ENCODE results near the gene OR2J3.
"Not testable (repeated sequence)": the region's sequence is repeated elsewhere in the genome, so short reads cannot be mapped to it uniquely, and the experiment has no call there.

OR2J3 gene

DNA sequence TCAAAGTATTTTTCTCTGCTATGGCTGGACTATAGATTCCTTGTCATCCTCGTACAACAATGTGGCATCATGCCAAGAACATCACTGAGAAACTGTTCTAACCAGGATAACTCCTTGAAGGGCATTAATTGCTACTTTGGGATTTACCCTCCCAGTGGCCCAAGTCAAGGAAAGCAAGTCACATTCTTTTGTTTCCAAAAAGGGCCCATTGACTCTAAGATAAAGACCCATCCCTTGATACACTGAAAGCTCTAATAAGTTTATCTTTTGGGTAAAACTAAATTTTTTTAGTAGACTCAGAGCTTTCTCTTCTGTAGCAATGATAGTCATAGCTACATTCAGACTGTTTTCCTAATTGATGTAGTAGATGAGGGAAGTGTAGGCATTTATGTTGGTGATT lies at the start of gene OR2J3:
Gene OR2J3 (plus strand): TSS at position 301 of the 400 bp plus-strand sequence. CDS start 3,833 bp downstream, outside the sequence.
- Mint-ChIP-seq H3K9me3 (no peaks in the 10 kb centered on the region), H3K36me3 (ENCODE audit: low read depth) (no peaks in the 10 kb centered on the region), H3K27ac (no peak within 1 kb of the TSS), H3K4me3 (no peak within 1 kb of the TSS), H3K4me1 (ENCODE audit: low read depth) (no peaks in the 10 kb centered on the region), H3K27me3 (ENCODE audit: low read depth) (peaks cover 8% of the 10 kb centered on the region)

- Mint-ChIP-seq H3K9me3 (no peaks in the 10 kb centered on the region), H3K27ac (no peak overlapping the region), H3K4me1 (ENCODE audit: low read depth) (no peaks in the 10 kb centered on the region), H3K36me3 (ENCODE audit: low read depth) (no peaks in the 10 kb centered on the region), H3K27me3 (ENCODE audit: low read depth) (peaks cover 10% of the 10 kb centered on the region), H3K4me3 (no peak overlapping the region)
These were observed 35.8 kb upstream of the OR2J3 start for GRCh38 chr6:29071831-29072723.

- Mint-ChIP-seq H3K27me3 (ENCODE audit: low read depth) (no peaks in the 10 kb centered on the region), H3K4me1 (ENCODE audit: low read depth) (no peaks in the 10 kb centered on the region)
These were observed 28.7 kb upstream of the OR2J3 start for GRCh38 chr6:29079203-29079602.

DNA sequence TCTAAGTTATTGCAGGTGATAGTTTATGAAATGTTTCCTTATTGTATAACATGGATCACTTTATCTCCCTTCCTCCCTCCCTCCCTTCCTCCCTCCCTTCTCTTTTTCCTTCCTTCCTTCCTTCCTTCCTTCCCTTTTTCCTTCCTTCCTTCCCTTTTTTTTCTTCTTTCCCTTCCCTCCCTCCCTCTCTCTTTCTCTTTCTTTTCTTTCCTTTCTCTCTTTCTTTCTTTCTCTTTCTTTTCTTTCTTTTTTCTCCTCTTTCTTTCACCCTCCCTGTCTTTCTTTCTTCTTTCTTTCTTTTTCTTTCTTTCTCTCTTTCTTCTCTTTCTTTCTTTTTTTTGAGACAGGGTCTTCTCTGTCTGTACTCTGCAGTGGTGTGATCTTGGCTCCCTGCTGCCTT lies 26.5 kb upstream of the OR2J3 start:
- Mint-ChIP-seq H3K27ac (no peak overlapping the region), H3K4me1 (ENCODE audit: low read depth) (no peaks in the 10 kb centered on the region), H3K27me3 (ENCODE audit: low read depth) (no peaks in the 10 kb centered on the region), H3K36me3 (ENCODE audit: low read depth) (no peaks in the 10 kb centered on the region), H3K4me3 (no peak overlapping the region), H3K9me3 (no peaks in the 10 kb centered on the region)

More at GRCh38 chr6:29079203-29079602, 28.7 kb upstream of the OR2J3 start:
- H3K9me3 Mint-ChIP-seq = no peaks in the 10 kb centered on the region
- H3K4me3 Mint-ChIP-seq = no peak overlapping the region
- no peaks in the 10 kb centered on the region for H3K36me3 Mint-ChIP-seq (ENCODE audit: low read depth)
- no peak overlapping the region for H3K27ac Mint-ChIP-seq

DNA sequence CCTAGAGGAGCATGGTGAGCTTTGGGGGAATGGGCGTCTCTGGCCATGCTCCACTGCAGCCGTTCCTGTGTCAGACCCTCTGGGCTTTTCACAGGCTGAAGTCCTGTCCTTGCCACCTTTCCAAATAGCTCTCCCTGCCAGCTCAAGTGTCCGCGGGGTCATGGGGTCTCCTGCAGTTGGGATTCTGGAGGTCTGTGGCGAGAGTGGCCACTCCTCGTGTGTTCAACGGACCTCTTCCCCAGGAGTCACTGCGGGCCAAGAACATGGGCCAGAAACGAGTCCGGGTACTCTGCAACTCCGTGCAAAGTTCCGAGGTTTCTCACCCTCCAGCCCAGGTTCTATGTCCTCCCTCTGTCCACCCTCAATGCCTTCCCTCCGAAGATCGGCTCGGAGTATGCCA lies 25.4 kb upstream of the OR2J3 start:
- Mint-ChIP-seq H3K9me3 (no peaks in the 10 kb centered on the region), H3K4me3 (no peak overlapping the region), H3K36me3 (ENCODE audit: low read depth) (no peaks in the 10 kb centered on the region), H3K4me1 (ENCODE audit: low read depth) (no peaks in the 10 kb centered on the region), H3K27ac (no peak overlapping the region), H3K27me3 (ENCODE audit: low read depth) (no peaks in the 10 kb centered on the region)

DNA sequence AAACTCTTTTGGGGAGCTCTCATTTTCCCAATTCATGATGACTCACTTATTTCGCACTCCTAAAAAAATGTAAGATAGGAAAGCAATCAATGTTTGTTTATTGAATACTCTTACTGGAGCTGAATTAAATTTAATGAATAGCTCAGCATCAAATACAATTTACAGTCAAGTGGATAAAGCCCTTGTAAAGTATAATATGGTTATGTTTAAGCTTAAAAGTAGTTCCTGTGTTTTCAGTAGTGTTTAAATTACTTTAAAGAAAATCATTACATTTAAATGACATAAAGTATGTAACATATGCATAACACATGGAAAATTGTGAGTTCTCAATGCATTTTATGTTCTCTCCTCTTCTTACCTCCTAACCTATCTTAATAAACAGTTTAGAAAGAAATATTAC lies 20.6 kb upstream of the OR2J3 start, which contains the start of gene OR2B3:
Gene OR2B3 (minus strand): TSS at position 101 of the 400 bp plus-strand sequence. CDS start 65 bp downstream, at position 36.
- no peaks in the 10 kb centered on the region for H3K27me3 Mint-ChIP-seq (ENCODE audit: low read depth)
- no peaks in the 10 kb centered on the region for H3K36me3 Mint-ChIP-seq (ENCODE audit: low read depth)
- no peaks in the 10 kb centered on the region for H3K4me1 Mint-ChIP-seq (ENCODE audit: low read depth)

GRCh38 chr6:29092957-29093356 lies 14.9 kb upstream of the OR2J3 start:
- no peaks in the 10 kb centered on the region for H3K4me1 Mint-ChIP-seq (ENCODE audit: low read depth)
- H3K9me3 Mint-ChIP-seq = no peaks in the 10 kb centered on the region
- H3K4me3 Mint-ChIP-seq = no peak overlapping the region
- H3K36me3 Mint-ChIP-seq (ENCODE audit: low read depth) = no peaks in the 10 kb centered on the region
- H3K27me3 Mint-ChIP-seq (ENCODE audit: low read depth) = peaks cover 4% of the 10 kb centered on the region
- H3K27ac Mint-ChIP-seq = no peak overlapping the region

More for the DNA sequence above, 20.6 kb upstream of the OR2J3 start, which contains the start of gene OR2B3:
- no peak within 1 kb of the TSS for H3K4me3 Mint-ChIP-seq
- H3K27ac Mint-ChIP-seq = no peak within 1 kb of the TSS
- H3K9me3 Mint-ChIP-seq = no peaks in the 10 kb centered on the region

DNA sequence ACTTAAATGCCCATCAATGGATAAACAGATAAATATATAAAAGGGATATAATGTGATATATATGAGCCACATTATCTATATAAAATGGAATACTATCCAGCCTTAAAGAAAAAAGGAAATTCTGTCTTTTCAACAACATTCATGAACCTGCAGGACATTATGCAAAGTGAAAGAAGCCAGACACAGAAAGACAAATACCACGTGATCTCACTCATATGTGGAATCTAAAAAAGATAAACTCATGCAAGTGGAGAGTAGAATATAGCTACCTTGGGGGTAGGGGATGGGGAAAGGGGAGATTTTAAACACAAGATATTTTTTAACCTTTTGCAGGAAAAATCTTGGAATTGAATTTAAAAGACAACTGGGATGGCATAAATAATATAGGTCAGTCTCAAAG lies 10.1 kb upstream of the OR2J3 start:
- Mint-ChIP-seq H3K9me3 (no peaks in the 10 kb centered on the region), H3K4me1 (ENCODE audit: low read depth) (no peaks in the 10 kb centered on the region), H3K4me3 (no peak overlapping the region), H3K27ac (no peak overlapping the region), H3K36me3 (ENCODE audit: low read depth) (no peaks in the 10 kb centered on the region), H3K27me3 (ENCODE audit: low read depth) (peaks cover 4% of the 10 kb centered on the region)

DNA sequence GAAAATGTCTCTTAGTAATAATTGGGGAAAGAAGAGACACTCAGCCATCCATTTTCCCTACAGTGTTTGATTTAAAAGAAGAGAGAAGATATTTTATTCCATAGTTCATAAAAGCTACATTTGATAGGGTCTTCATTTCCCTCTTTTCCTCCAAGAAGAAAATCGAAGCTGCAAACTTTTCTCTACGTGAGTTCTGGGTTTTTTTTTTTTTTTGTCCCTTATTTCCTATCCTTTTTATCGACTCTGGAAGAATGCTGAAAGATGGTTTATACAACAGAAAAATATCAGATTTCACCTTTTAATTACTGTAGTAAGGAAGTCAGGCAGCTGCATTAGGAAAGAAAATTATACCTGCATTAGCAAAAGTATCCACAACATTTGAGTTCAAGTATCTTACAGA lies 8.7 kb upstream of the OR2J3 start, which contains the start of gene OR2J1:
Gene OR2J1 (plus strand): TSS at position 301 of the 400 bp plus-strand sequence. CDS start 1,453 bp downstream, outside the sequence.
- Mint-ChIP-seq H3K4me1 (ENCODE audit: low read depth) (no peaks in the 10 kb centered on the region), H3K36me3 (ENCODE audit: low read depth) (no peaks in the 10 kb centered on the region), H3K9me3 (no peaks in the 10 kb centered on the region), H3K4me3 (no peak within 1 kb of the TSS), H3K27ac (no peak within 1 kb of the TSS), H3K27me3 (ENCODE audit: low read depth) (peaks cover 4% of the 10 kb centered on the region)

DNA sequence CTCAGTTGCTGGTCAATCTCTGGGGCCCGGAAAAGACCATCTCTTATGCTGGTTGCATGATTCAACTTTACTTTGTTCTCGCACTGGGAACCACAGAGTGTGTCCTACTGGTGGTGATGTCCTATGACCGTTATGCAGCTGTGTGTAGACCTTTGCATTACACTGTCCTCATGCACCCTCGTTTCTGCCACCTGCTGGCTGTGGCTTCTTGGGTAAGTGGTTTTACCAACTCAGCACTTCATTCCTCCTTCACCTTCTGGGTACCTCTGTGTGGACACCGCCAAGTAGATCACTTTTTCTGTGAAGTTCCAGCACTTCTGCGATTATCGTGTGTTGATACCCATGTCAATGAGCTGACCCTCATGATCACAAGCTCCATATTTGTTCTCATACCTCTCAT lies 4.3 kb downstream of the OR2J3 start:
- Mint-ChIP-seq H3K4me1 (ENCODE audit: low read depth) (no peaks in the 10 kb centered on the region), H3K4me3 (no peak overlapping the region), H3K27me3 (ENCODE audit: low read depth) (peaks cover 8% of the 10 kb centered on the region), H3K36me3 (ENCODE audit: low read depth) (no peaks in the 10 kb centered on the region), H3K9me3 (no peaks in the 10 kb centered on the region), H3K27ac (no peak overlapping the region)

GRCh38 chr6:29114964-29115363 lies 7.1 kb downstream of the OR2J3 start:
- H3K9me3 Mint-ChIP-seq; H3K4me3 Mint-ChIP-seq; H3K27me3 Mint-ChIP-seq (ENCODE audit: low read depth); H3K27ac Mint-ChIP-seq; H3K4me1 Mint-ChIP-seq (ENCODE audit: low read depth); H3K36me3 Mint-ChIP-seq (ENCODE audit: low read depth): not testable (repeated sequence)

DNA sequence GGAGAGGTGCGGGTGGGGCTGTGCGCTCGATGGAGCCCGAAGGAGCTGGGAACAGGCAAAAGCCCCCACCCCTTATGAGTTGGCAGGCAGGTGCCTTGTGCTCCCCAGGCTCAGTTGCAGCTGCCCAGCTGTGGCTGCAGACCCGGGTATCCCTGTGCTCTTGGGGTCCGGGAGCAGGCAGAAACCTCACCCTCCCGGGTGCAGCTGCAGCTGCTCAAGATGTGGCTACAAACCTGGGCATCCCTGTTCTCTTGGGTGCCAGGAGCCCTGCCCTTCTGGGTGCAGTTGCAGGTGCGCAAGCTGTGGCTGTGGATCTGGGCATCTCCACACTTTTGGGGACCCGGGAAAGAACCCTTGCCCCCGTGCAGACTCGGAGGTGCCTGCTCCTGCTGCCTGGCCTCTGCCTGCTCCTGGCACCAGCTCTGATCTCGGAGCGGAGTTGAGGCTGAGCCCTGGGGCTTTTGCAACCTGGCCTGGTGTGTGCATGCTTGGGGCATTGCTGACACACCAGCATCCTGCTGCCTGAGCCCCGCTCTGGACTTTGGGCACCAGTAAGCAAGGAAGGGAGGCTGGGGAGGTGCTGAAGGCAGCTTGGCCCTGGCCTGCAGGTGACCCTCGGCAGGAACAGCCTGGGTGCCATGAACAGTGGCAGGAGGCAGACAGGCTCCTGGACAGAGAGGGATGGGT lies 21.6 kb downstream of the OR2J3 start:
- no peak overlapping the region for H3K27ac Mint-ChIP-seq
- no peak overlapping the region for H3K4me3 Mint-ChIP-seq
- no peaks in the 10 kb centered on the region for H3K4me1 Mint-ChIP-seq (ENCODE audit: low read depth)
- no peaks in the 10 kb centered on the region for H3K36me3 Mint-ChIP-seq (ENCODE audit: low read depth)
- H3K27me3 Mint-ChIP-seq (ENCODE audit: low read depth) = peaks cover 3% of the 10 kb centered on the region
- no peaks in the 10 kb centered on the region for H3K9me3 Mint-ChIP-seq

DNA sequence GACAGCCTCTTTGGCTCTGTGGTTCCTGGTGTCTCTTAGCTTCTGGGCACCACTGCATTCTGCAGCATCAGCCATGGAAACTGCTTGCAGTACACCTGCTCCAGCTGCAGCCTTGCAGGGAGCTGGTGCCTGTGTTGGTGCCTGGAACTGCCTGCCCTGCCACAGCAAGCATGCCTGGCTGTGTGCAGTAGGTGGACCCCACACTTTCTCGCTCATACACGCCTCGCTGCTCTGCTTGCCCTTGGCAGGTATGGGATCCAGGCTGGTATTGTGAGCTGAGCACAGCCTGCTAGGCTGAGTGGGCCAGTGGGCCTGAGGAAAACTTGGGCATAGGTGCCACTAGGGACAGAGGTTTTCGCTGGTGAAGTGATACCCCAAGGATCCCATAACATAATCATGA lies 22.8 kb downstream of the OR2J3 start:
- Mint-ChIP-seq H3K4me1 (ENCODE audit: low read depth) (no peaks in the 10 kb centered on the region), H3K27me3 (ENCODE audit: low read depth) (peaks cover 6% of the 10 kb centered on the region), H3K36me3 (ENCODE audit: low read depth) (no peaks in the 10 kb centered on the region), H3K27ac (no peak overlapping the region), H3K9me3 (no peaks in the 10 kb centered on the region), H3K4me3 (no peak overlapping the region)

DNA sequence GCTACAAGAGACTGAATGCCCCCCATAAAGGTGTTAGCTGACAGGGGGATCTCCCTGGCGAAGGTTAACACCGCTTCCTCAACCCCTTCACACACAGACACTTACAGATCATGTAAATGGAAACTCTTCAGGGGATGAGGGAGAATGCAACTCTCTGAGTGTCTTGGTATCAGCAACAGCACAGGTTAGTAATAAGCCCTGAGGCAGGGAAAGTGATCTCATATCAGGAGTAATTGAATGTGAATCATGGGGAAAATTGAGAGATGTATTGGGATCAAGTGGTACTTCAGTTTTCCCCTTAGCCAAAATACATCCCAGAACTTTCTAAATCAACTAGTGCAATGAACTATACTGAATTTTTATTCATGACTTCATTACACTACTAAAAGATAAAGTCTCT lies 23.8 kb downstream of the OR2J3 start:
- H3K9me3 Mint-ChIP-seq = no peaks in the 10 kb centered on the region
- no peaks in the 10 kb centered on the region for H3K4me1 Mint-ChIP-seq (ENCODE audit: low read depth)
- no peak overlapping the region for H3K27ac Mint-ChIP-seq
- H3K36me3 Mint-ChIP-seq (ENCODE audit: low read depth) = no peaks in the 10 kb centered on the region
- peaks cover 6% of the 10 kb centered on the region for H3K27me3 Mint-ChIP-seq (ENCODE audit: low read depth)
- H3K4me3 Mint-ChIP-seq = no peak overlapping the region

GRCh38 chr6:29137724-29138123 lies 29.9 kb downstream of the OR2J3 start:
- Mint-ChIP-seq H3K9me3 (no peaks in the 10 kb centered on the region), H3K4me1 (ENCODE audit: low read depth) (no peaks in the 10 kb centered on the region), H3K4me3 (no peak overlapping the region), H3K36me3 (ENCODE audit: low read depth) (no peaks in the 10 kb centered on the region), H3K27me3 (ENCODE audit: low read depth) (peaks cover 6% of the 10 kb centered on the region), H3K27ac (no peak overlapping the region)

Measured in T-helper 1 cell treated with Interleukin-12 subunit alpha and Interleukin-12 subunit beta and Interleukin-4 antibody, amounts not matched to agents 30 μg/mL and 1 μg/mL, for 36 hours (primary cell).